ENCODE results near the gene UBE2H.

DNA sequence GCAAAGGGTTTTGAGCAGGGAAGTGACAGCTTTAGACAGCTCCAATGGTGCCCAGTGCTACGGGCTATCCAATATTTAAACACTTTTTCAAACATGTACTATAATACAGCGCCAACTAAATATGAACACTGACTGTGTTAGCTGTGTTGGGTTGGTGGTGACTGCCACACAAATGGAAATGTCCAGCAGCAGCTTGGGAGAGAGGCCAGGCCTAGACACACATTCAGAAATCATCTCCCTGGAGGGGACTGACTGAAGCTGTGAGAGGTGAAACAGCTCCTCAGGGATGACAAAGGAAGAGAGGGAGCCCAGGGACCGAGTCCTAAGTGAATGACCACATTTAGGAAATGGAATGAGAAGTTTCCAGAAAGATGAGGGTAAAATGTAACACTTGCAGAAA lies 115.8 kb downstream of the UBE2H start:
- TF ChIP-seq, protein P1, sequence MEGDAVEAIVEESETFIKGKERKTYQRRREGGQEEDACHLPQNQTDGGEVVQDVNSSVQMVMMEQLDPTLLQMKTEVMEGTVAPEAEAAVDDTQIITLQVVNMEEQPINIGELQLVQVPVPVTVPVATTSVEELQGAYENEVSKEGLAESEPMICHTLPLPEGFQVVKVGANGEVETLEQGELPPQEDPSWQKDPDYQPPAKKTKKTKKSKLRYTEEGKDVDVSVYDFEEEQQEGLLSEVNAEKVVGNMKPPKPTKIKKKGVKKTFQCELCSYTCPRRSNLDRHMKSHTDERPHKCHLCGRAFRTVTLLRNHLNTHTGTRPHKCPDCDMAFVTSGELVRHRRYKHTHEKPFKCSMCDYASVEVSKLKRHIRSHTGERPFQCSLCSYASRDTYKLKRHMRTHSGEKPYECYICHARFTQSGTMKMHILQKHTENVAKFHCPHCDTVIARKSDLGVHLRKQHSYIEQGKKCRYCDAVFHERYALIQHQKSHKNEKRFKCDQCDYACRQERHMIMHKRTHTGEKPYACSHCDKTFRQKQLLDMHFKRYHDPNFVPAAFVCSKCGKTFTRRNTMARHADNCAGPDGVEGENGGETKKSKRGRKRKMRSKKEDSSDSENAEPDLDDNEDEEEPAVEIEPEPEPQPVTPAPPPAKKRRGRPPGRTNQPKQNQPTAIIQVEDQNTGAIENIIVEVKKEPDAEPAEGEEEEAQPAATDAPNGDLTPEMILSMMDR (IDR thresholded peaks at IDR 0.05): no peak
- TF ChIP-seq POLR2A (IDR thresholded peaks at IDR 0.05): no peak
